Measurements from ENCODE around the gene TARS2. TPM values are rescaled to one million over a fixed set of nuclear protein-coding genes. Genes with fewer than 3 reads are reported as not detected.

TARS2 gene
- total and polyA plus RNA-seq, 2 of the 4 experiments (the other 2 are of a cell fraction), result 10.9 to 21.8 TPM

Small RNAs within 50 kb of the gene (microRNA-seq; reads per million reads assigned to microRNA genes)
- gene MIR4257 (ENCODE audit: insufficient read depth in 1 of 2, insufficient read length in 1 of 2, unreplicated experiment in 1 of 2) (0 reads per million in 2 experiments), gene MIR6878 (ENCODE audit: unreplicated experiment) (not detected)

Small RNAs within 50 kb of the gene (small RNA-seq; reads per million reads assigned to genes)
- gene MIR4257, result 0 reads per million in 5 experiments

Other genes starting within 250 kb of the TARS2 start
- not detected in 2 replicates for gene CA14, start 229.6 kb upstream of the TARS2 start, total RNA-seq (2012; rRNA removed)
- not detected in 2 replicates for gene CA14, start 229.6 kb upstream of the TARS2 start, polyA plus RNA-seq (2012; rRNA removed)
- 61.9 and 62.0 TPM in 2 replicates for gene APH1A, start 218.4 kb upstream of the TARS2 start, total RNA-seq (2012; rRNA removed)
- gene APH1A, start 218.4 kb upstream of the TARS2 start, polyA plus RNA-seq (2012; rRNA removed), result 92.1 and 94.2 TPM in 2 replicates
- 30.3 and 33.5 TPM in 2 replicates for gene C1orf54, start 214.6 kb upstream of the TARS2 start, total RNA-seq (2012; rRNA removed)
- 39.6 and 44.2 TPM in 2 replicates for gene C1orf54, start 214.6 kb upstream of the TARS2 start, polyA plus RNA-seq (2012; rRNA removed)
- gene CIART, start 204.9 kb upstream of the TARS2 start, total RNA-seq (2012; rRNA removed), result 13.9 and 18.1 TPM in 2 replicates
- 15.5 and 16.5 TPM in 2 replicates for gene CIART, start 204.9 kb upstream of the TARS2 start, polyA plus RNA-seq (2012; rRNA removed)
- gene MRPS21, start 193.6 kb upstream of the TARS2 start, total RNA-seq (2012; rRNA removed), result 45.5 and 52.3 TPM in 2 replicates
- gene MRPS21, start 193.6 kb upstream of the TARS2 start, polyA plus RNA-seq (2012; rRNA removed), result 74.6 and 76.6 TPM in 2 replicates
- gene PRPF3, start 165.9 kb upstream of the TARS2 start, total RNA-seq (2012; rRNA removed), result 52.9 and 63.3 TPM in 2 replicates
- gene PRPF3, start 165.9 kb upstream of the TARS2 start, polyA plus RNA-seq (2012; rRNA removed), result 33.3 and 40.8 TPM in 2 replicates
- gene RPRD2, start 123.3 kb upstream of the TARS2 start, total RNA-seq (2012; rRNA removed), result 3.9 and 5.3 TPM in 2 replicates
- 11.6 and 13.9 TPM in 2 replicates for gene RPRD2, start 123.3 kb upstream of the TARS2 start, polyA plus RNA-seq (2012; rRNA removed)
- gene ECM1, start 20.7 kb downstream of the TARS2 start, total RNA-seq (2012; rRNA removed), result 17.2 and 20.1 TPM in 2 replicates
- gene ECM1, start 20.7 kb downstream of the TARS2 start, polyA plus RNA-seq (2012; rRNA removed), result 230 and 264 TPM in 2 replicates
- gene FALEC, start 28.3 kb downstream of the TARS2 start, total RNA-seq (2012; rRNA removed), result not detected in 2 replicates
- 0.26 TPM in 1 of 2 replicates, not detected in the other for gene FALEC, start 28.3 kb downstream of the TARS2 start, polyA plus RNA-seq (2012; rRNA removed)
- gene ADAMTSL4, start 62.0 kb downstream of the TARS2 start, total RNA-seq (2012; rRNA removed), result 0.54 and 0.56 TPM in 2 replicates
- gene ADAMTSL4, start 62.0 kb downstream of the TARS2 start, polyA plus RNA-seq (2012; rRNA removed), result 11.3 and 12.2 TPM in 2 replicates
- 142 and 212 TPM in 2 replicates for gene MCL1, start 92.2 kb downstream of the TARS2 start, total RNA-seq (2012; rRNA removed)
- 79.5 and 88.4 TPM in 2 replicates for gene MCL1, start 92.2 kb downstream of the TARS2 start, polyA plus RNA-seq (2012; rRNA removed)
- 53.2 and 62.8 TPM in 2 replicates for gene ENSA, start 142.2 kb downstream of the TARS2 start, total RNA-seq (2012; rRNA removed)
- 89.4 and 96.5 TPM in 2 replicates for gene ENSA, start 142.2 kb downstream of the TARS2 start, polyA plus RNA-seq (2012; rRNA removed)
- gene GOLPH3L, start 209.7 kb downstream of the TARS2 start, total RNA-seq (2012; rRNA removed), result 9.5 and 11.7 TPM in 2 replicates
- gene GOLPH3L, start 209.7 kb downstream of the TARS2 start, polyA plus RNA-seq (2012; rRNA removed), result 8.7 and 11.0 TPM in 2 replicates
- gene HORMAD1, start 233.5 kb downstream of the TARS2 start, total RNA-seq (2012; rRNA removed), result not detected in 2 replicates
- not detected in 2 replicates for gene HORMAD1, start 233.5 kb downstream of the TARS2 start, polyA plus RNA-seq (2012; rRNA removed)

Data from IMR-90 (cell line).